Measurements from ENCODE around the gene DNMT3A. TPM values are rescaled to one million over a fixed set of nuclear protein-coding genes. Genes with fewer than 3 reads are reported as not detected.
A peak's percentile ranks its signal among the peaks of the same experiment; 100 is the strongest.

The DNMT3A gene
- total RNA-seq, 1 donor from 2014 or later = 9.5 TPM

DNA sequence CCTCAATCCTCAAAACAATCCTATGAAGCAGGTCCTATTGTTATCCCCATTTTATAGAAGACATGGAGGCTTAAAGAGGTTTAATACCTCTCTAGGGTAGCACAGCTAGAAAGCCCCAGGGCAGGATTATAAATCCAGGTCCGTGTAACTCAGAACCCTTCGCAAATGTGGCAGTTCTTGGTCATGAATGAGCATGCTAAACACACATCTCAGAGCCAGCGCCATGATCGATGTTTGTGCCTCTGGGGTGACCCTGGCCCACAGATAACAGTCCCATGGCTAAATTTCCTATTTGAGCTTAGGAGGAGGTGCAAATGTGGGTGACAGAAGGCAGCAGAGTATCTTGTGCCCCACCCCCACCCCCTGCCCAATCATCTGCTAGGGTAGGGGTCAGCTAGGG lies 17.5 kb downstream of the DNMT3A start:
- ATAC-seq = no peak

DNA sequence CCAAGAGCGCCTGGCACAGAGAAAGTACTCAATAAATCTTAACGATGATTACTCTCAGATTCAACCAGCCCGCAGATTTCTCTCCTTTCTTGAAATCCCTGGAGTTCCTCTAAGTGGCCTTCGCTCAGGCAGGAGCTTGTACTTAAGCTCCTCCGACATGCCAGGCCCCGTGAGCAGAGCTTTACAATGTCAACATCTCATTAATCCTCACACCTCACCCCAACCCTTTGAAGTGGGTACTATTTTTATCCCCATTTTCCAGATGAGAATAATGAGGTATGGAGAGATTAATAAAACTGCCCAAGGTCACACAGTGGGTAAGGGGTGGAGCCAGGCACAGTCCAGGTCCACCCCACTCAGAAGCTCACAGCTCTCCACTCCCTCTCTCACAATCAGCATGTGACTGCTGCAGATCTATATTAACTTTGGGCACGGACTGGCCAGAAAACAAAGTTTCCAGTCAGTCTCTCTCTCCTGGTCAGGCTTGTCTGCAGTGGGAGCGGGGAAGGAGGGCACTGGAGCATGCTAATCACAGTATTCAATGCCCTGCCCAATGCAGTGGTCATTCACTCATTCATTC lies 18.0 kb downstream of the DNMT3A start:
- peak; percentile 69 for ATAC-seq

DNA sequence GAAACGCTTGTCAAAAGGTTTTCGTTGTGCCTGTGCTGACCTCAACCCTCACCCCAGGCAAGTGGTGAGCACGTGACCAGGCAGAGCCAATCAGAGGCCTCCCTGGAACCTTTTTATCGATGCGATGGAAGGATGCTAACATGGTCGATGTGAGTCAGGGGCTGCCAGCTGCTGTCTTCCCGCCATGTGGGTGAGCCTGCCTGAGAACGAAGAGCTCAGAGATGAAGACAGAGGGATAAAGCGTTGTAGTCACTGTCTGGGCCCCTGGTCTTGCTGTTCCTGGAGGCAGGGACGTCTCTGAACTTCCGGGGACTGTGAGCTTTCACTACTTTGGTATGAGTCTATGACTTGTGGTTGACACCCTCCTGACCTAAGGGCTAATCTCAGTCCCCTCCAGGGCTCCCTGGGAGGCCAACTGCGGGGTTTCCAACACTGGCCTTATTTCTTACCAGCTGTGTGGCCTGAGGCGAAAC lies 18.6 kb downstream of the DNMT3A start:
- ATAC-seq = no peak

DNA sequence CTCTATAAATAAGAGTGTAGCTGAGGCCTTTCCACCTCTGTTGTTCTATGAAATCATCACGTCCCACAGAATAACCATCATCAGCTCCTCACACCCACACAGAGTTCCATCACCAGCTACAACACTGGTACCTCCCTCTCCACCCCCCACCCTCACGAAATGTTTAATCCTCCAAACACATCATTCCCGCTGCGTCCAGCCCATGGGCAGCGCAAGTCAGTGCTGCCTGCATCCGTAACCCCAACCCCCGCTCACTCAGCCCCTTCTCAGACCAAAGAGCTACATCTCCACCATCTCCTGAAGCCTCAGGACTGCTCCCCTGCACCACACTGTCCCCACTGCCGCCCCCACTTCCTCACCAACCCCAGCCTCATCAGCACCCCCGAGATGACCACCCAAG lies 19.4 kb downstream of the DNMT3A start:
- ATAC-seq = no peak

DNA sequence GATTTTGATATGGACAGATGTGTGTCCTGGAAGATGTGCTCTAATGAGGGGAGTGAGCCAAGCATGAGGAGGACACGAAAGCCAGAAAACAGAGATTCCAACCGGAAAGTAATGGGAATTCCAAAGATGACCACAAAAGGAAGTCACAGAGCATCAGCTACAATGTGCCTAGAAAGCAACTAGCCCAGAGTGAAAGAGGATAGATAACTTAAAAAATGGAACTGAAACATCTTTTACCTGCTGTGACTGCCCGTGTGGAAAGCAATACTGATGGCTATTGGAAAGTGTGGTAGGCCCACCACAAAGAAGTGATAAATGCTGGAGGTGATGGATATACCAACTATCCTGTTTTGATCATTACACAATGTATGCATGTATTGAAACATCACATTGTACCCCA lies 21.6 kb downstream of the DNMT3A start:
- no peak for ATAC-seq

DNA sequence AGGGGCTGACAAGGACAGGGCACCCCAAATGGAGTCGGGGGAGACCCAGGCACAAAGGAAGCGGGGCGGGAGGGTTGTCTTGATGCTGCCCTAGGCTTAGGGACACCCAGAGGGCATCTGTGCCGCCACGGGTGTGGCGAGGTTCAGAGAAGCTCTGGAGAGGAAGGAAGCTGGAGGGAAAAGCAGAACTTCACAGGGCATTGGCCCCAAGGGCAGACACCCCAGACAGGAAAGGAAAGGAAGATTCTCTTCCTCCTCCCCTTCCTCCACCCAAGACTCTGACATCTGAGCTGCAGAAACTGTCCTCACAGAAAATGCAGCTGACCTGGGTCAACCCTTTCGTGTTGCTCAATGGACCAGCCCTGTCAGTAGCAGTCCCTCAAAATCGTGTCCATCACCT lies 25.6 kb downstream of the DNMT3A start:
- ATAC-seq = no peak

DNA sequence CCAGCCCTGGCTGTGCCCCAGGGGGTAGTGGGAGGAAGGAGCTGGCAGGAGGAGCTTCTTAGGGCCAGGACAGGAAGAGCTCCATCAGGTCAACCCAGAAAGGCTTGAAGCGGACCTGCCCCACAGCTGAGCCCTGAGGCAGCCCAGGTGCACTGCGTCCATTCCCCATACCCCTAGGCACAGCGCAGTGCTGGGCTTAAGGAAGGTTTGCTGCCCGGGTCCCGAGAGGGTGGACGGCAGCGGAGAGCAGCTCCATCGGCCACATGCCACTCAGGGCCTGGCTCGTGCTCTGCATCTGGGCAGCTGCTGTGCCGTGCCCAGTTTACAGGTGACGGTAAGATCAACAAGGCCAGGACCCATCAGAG lies 26.4 kb downstream of the DNMT3A start:
- ATAC-seq = no peak

DNA sequence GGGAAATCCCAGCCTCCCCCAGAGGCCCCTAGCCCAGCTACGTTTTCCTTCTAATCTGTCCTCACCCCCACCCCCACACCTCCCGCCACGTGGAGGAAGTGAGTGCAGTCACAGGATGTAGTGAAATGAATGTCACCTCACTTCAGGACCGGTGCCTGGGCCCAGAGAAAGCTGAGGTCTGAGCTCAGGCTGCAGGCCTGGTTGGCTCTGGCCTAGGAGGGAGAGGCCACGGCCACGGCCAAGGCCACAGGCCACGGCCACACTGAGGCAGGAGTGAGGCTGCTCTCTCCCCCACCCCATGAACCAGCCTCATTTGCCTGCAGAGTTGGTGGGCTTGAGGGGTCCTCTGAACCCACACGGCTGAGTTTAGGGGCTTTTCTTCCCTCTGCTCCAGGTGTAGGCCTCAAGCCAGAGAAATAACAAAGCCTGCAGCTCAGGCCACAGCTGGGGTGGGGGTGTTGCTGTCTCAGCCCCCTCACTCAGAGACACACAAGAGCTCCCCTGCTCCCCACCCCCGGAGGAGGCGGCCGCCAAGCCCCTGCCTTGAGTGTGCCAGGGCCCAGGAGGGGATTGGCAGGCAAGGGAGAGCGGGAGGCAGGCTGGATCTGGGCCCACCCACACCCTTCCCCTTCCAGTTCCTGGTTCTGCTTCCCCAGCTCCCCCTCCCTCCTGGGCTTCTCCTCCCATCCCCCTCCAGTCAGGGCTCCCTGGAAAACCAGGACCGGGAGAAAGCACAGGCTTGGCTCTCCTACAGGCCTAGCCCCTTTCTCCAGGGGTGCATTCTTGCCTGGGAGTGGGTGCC lies 27.0 kb downstream of the DNMT3A start:
- ATAC-seq = peak; percentile 17

DNA sequence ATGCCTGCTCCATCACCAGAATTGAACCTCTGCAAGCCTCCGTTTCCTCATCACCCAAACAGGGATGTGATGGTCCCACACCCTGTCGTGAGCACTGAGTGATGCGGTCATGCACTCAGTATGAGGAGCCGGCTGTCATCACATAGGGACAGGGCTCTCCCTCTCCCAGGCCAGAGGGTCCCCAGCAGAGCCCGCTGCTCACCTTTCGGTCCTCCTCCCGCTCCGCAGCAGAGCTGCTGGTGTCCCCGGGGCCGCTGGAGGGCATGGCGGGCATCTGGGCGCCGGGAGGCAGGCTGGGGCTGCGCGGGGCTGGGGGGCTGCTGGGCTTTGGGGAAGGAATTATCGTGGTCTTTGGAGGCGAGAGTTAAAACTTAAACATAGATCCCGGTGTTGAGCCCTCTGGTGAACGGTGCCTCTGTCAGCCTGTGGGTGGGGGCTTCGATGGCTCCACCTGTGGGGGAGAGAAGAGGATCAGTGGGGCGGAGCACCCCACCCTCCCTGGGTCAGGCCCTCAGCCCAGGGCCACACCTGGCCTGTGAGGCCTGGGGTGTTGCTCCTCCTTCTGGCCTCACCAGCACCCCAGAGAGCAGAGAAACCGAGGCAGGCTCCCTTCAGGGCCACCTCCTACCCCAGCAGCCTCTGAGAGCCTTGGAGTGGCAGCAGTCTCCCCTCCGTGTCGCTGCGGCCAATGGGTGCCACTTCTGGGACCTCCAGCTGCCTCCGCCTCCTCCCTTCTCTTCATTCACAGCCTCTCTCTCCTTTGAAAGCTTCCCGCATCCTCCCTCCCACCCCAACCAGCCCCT lies 27.8 kb downstream of the DNMT3A start:
- ATAC-seq = no peak

DNA sequence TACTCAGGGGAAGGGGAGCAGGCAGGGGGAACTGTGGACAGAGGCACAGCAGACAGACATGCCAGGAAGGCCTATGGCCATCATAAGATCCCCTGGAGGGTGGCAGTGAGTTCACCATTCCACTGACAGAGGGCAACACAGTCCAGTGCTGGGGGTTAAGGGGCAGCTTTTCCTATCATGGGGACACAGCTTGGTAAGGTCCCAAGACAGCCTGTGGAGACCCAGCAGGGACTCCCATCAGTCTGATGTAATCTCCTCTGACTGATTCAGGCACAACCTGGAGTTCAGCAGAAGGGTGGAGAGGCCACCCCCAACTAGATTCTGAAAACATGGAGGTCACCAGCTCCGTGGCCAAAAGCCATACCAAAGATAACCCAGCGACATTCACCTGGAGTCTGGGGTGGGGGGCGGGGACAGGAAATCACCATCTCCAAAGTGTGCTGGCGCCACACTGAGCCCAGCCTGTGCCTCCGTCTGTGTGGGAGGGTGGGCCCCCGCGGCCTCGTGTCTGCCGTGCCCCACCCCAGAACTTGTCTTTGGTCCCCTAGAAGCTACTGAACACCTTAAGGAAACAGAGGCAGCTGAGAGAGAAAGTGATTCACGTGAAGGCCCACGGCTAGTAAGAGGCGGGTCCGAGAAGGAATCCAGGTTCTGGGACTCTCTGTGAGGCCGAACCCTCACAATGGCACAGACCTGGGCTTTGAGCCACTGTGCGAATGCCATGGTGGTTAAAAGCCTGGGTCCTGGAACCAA lies 28.6 kb downstream of the DNMT3A start:
- ATAC-seq = no peak

DNA sequence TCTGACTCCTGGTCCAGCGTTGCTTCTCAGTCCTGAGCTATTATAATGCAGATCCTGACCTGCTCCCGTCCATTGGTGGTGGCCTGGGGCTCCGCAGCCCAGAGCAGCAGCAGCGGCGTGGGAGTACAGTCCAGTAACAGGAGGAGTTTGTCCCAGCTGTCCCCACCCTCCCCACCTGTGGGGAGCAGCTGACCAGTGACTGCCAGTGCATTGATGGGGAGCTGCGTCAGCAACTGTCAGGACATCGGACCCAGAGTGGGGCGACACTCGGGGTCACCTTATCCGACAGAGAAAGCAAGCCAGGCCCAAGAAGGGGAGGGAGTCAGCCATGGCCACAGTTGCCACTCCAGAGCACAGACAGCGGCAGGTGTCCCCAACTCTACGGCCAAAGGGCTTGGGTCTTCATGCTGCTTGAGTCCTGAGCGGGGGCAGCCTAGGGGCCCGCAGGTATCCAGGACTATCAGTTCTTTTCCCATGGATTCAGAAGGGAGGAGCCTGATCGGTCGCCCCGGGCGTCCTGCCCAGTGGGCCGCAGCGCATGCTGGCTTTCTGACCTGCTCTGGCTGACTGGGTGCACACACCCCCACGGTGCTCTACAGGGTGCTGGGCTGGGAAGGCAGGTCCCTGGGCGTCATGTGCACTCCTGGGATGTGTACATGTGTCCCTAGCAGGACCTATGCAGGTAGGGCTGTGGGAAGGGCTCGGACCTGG lies 29.7 kb downstream of the DNMT3A start:
- no peak for ATAC-seq

DNA sequence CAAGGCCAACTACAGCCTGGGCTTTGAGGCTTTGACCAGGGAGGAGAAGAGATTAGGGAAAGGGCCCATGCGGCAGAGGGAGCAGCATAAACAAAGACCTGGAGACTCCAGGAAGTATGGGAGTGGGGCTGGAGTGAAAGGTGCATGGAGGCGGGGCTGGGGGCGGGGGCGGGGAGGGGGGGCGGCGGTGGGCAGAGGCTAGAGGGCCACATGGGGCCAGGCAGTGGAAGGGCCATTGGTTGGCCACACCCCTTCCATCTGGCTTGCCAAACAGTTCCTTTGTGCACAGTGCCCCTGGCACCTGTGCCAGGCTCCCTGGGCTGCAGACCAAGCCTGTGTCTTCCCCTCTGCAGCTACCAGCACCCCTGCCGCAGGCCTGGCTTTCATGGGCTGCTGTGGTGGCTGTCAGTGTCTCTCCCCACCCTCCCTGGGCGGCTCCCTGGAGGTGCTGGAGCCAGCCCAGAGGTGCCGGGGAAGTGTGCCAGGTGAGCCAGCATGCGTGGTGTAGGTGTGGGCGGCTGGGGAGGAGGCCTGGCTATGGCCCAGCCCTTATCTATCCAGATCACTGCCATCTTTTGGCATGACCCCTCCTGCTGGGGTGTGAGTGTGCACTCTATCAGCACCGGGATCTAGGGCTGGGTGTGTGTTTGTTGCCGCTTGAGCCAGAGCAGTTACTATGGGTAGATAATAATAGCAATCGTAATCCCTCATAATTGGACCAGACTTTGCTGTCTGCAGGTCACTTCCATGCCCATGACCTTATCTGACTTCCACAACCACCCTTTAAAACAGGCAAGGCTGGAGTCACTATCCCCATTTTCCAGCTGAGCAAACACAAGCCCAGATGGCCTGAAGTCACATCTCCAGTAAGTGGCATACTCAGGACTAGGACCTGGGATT lies 30.5 kb downstream of the DNMT3A start:
- ATAC-seq = peak; percentile 70

DNA sequence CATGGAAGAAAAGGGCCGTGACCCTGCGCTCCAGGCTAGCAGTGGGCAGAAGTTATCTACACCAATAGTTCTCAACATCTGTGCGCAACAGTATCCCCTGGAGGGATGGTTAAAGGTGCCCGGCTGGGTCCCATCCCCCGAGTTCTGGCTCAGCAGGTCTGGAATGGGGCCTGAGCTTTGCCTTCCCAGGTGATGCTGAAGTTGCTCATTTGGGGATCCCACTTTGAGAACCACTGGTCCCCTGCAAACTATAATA lies 31.1 kb downstream of the DNMT3A start:
- ATAC-seq = no peak

DNA sequence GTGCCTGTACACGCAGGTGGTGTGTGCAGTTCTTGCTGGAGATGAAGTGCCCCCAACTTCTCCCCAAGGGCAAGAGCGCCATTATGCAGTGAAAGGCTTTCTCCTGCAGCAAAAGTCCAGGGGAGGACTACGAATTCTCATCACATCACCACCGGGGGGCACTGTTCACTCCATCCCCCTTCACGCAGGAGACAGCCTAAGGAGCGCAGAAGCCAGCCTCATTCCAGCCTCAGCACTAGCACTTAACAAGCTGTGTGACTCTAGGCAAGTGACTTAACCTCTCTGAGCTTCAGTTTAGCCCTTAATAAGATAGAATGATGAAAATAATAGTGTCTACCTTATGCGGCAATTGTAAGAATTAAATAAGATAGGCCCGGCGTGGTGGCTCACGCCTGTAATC lies 32.3 kb downstream of the DNMT3A start:
- no peak for ATAC-seq

DNA sequence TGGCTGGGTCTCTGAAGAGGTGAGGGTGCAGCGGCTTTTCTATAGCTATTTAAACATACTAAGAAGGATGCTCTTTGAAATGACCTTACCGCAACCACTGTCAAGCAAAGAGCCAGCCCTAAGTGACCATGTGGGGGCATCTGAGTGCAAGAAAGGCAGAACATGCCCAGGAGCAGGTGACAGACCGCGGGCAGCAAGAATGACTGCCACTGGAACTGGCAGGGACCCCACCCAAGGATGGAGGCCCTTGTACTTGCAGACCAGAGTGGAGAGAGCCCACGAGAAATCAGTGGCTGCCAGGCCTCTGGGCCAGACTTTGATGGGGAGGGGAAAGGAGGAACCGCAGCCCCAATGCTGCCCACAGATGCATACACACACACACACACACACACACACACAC lies 33.1 kb downstream of the DNMT3A start:
- no peak for ATAC-seq

DNA sequence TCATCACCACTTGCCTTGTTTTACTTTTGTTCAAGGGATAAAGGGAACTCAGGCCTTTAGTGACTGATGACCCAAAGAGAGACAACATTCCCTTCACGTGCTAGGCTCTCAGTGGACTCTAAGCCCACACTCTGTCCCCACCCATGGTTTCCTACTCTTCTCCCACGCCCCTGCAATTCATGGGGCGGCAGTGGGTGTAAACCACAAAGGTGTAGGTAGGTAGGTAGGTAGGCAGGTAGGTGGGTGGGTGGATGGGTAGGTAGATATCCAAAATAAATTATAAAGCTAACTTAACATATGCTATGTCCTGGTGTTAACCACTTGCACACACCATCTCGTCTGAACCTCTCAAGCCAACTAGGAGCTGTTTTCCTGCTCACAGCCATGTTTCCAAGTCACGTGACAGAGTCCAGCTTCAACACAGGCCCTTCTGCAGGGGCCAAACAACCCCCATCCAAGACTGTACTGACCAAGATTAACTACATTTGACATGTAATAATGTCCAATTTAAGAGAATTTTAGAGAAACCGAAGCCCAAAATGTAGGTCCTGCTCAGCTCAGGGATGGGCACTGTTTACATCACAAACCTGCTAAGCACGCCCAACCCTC lies 33.7 kb downstream of the DNMT3A start:
- no peak for ATAC-seq

DNA sequence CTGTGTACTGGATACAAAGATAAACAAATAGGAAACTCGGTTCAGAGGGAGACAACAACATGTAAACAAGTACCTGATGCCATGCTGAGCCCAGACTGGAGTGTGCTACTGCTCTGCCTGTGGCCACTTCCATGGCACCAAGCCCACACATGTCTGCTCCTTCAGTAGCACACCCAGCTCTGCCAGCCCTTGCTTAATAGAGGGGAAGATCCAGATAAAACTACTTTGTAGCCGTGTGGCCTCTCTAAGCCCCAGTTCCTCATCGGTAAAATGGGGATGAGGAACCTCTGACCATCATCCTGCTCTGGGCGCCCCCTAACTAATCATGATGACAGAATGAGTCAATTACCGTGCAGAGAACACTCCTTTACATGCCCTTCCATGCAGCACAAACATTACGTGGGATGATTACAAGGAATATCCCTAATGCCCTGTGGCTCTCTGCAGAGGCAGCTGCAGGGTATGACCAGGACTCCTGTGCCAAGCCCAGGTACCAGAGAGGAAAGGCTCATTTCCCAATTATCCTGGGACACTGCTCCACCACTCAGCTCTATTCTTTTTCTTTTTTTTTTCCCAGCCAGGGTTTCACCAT lies 34.9 kb downstream of the DNMT3A start:
- peak; percentile 18 for ATAC-seq

DNA sequence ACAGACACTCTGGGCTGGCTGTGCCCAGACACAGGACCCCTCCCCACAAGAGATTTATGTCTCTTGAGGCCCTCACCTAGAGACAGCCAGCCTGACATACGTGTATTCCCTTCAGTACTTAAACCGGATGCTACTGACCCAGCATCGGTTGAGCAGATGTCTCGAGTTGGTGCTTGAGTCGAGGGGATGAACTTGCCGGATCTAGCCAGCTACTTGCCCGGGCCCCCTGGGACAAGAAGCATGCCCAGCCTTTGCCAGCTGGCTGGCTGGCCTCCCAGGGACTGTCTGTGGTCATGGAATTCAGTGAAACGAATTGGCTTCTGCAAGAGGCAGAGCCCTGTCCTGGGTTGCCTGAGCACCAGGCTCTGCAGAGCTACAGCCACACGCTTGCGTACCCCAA lies 36.0 kb downstream of the DNMT3A start:
- ATAC-seq = peak; percentile 5

DNA sequence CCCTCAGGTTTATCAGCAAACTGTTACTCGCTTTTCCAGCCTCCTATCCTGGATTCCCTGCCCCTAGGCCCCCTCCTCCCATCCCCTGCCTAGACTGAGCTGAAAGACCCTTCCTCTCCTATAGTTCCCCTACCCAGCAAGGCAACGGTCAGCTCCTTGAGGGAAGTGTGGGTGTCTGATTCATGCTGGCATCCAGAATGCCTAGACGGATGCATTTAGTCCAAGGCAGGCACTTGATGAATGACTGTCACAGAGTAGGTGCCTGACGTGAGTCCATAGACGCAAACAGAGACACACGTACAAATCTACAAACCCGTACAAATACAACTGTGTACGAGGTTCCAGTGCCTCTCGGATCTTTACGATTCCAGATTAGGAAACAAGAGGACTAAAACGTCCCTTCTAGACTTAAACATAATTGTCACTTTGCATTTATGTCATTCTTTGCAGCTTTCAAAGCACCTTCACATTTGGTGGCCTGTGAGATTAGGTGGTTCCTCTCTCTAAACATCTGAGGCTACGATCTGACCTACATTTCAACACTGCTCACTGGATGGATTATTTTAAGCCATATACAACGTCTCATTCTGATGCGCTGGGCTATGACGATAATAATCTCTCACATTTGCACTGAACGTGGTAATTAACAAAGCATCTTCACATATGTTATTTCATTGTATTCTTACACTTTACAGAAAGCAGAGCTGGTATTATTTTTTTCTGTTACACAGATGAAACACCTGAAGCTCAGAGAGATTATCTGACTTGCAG lies 36.7 kb downstream of the DNMT3A start:
- no peak for ATAC-seq

DNA sequence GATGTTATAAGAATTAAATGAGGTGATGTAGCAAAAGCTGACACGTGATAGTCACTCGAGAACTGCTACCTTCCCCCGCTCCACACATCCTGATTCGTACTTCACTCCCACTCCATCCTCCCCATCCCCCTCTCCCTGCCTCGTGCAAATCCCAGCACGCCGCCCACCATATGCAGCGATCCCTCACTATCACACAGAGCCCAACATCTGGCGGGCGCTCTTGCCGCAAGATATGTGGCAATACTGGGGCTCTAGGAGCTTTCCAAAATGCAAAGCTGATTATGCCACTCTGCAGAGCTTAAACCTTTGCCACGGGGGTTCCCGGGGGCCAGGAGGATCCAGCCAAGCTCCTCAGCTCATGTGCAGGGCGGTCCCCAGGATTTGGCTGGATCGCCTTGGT lies 37.4 kb downstream of the DNMT3A start:
- ATAC-seq = no peak

Data from esophagus mucosa (tissue), 1 donor.